SK-N-SH (cell line): ENCODE results near the gene TJP1. TPM values are rescaled to one million over a fixed set of nuclear protein-coding genes. Genes with fewer than 3 reads are reported as not detected.

Source experiments
- CTCF ChIA-PET: fragments of 300-600, 350-600 bp; formaldehyde crosslinking; extraction: SDS; loops from one replicate; lab custom pipeline; 2021; lab: Yijun Ruan, JAX
- POLR2A ChIA-PET: fragments of 350-600 bp; sonication (Branson Sonifier 250); formaldehyde crosslinking; extraction: SDS; loops from one replicate; lab custom pipeline; 2020; ENCODE audit warnings: antibody characterized with exemption, inconsistent platforms; lab: Yijun Ruan, JAX
- DNase-seq: peaks from one replicate; pipeline ENCODE4 v3.0.0; 2012
- H2AFZ ChIP-seq: fragments of 200-600 bp; sonication (generic); 2 replicates; pipeline ENCODE4 v1.8.1; 2016; ENCODE audit warnings: antibody characterized with exemption, mild to moderate bottlenecking, low read depth
- H3F3A ChIP-seq: fragments of 200-600 bp; sonication (generic); replicated peaks from 2 replicates; pipeline ENCODE3; 2016; ENCODE audit warnings: antibody characterized with exemption, mild to moderate bottlenecking; ENCODE audit not compliant: insufficient read depth
- H3K27ac ChIP-seq, 2 experiments: fragments of 200-500 bp in 1 of 2; fragments of 200-600 bp in 1 of 2; sonication (Bioruptor generic) in 1 of 2; sonication (generic), shearing (Covaris generic) in 1 of 2; 2 replicates each; pipeline versions ENCODE4 v1.5.1 to v1.6.1; 2014 to 2016; ENCODE audit warnings: low read depth in 2 of 2, inconsistent platforms in 1 of 2, low read length in 1 of 2, mild to moderate bottlenecking in 1 of 2, mixed read lengths in 1 of 2
- H3K27me3 ChIP-seq: fragments of 200-600 bp; sonication (generic), shearing (Covaris generic); 2 replicates; pipeline ENCODE4 v1.6.1; 2016; ENCODE audit warnings: mixed run types; ENCODE audit not compliant: insufficient read depth
- H3K36me3 ChIP-seq, 2 experiments: fragments of 200-500 bp in 1 of 2; fragments of 200-600 bp in 1 of 2; sonication (Bioruptor generic) in 1 of 2; sonication (generic) in 1 of 2; replicated peaks in 1 of 2; 2 replicates each; pipeline versions ENCODE3 to v1.5.1; 2014 to 2016; ENCODE audit warnings: low read length in 1 of 2, mild to moderate bottlenecking in 1 of 2; ENCODE audit not compliant: insufficient read depth in 2 of 2, control insufficient read depth in 1 of 2
- H3K4me1 ChIP-seq, 2 experiments: fragments of 200-500 bp in 1 of 2; fragments of 200-600 bp in 1 of 2; sonication (Bioruptor generic) in 1 of 2; sonication (generic), shearing (Covaris generic) in 1 of 2; 2 replicates each; pipeline versions ENCODE4 v1.5.1 to v1.6.1; 2014 to 2016; ENCODE audit warnings: low read depth in 1 of 2, low read length in 1 of 2, mixed run types in 1 of 2; ENCODE audit not compliant: insufficient read depth in 2 of 2, control insufficient read depth in 1 of 2
- H3K4me2 ChIP-seq: fragments of 200-600 bp; sonication (generic), shearing (Covaris generic); 2 replicates; pipeline ENCODE4 v1.6.1; 2017; ENCODE audit warnings: mixed run types
- H3K4me3 ChIP-seq, 2 experiments: fragments of 200-500 bp in 1 of 2; fragments of 200-600 bp in 1 of 2; sonication (Bioruptor generic) in 1 of 2; sonication (generic), shearing (Covaris generic) in 1 of 2; 2 replicates each; pipeline versions ENCODE4 v1.5.1 to v1.8.1; 2014 to 2016; ENCODE audit warnings: low read depth in 2 of 2, inconsistent platforms in 1 of 2, low read length in 1 of 2, mild to moderate bottlenecking in 1 of 2, mixed read lengths in 1 of 2, moderate library complexity in 1 of 2
- H3K79me2 ChIP-seq: fragments of 200-600 bp; sonication (generic); 2 replicates; pipeline ENCODE4 v1.8.1; 2017; ENCODE audit warnings: mild to moderate bottlenecking; ENCODE audit not compliant: insufficient read depth
- H3K9ac ChIP-seq: fragments of 200-600 bp; sonication (generic); 2 replicates; pipeline ENCODE4 v1.6.1; 2017; ENCODE audit warnings: mixed run types
- H3K9me2 ChIP-seq: fragments of 200-600 bp; sonication (generic); 2 replicates; pipeline ENCODE4 v1.6.1; 2017; ENCODE audit warnings: mixed run types
- H3K9me3 ChIP-seq: fragments of 200-600 bp; sonication (generic); 2 replicates; pipeline ENCODE4 v1.6.1; 2017; ENCODE audit warnings: mixed run types, mild to moderate bottlenecking, moderate library complexity
- H4K20me1 ChIP-seq: fragments of 200-600 bp; sonication (generic); 2 replicates; pipeline ENCODE4 v1.6.1; 2017; ENCODE audit warnings: mild to moderate bottlenecking, mixed run types; ENCODE audit not compliant: insufficient read depth
- EP300 ChIP-seq, 2 experiments: IDR thresholded peaks; 2 replicates each; pipeline versions ENCODE4 v1.4.0 to v1.6.1; 2012; ENCODE audit warnings: borderline replicate concordance in 1 of 2, low read depth in 1 of 2, low read length in 1 of 2
- EZH2phosphoT487 ChIP-seq: fragments of 200-600 bp; sonication (generic); IDR thresholded peaks from 2 replicates; pipeline ENCODE4 v1.6.1; 2017; ENCODE audit warnings: low read depth, mixed run types, mild to moderate bottlenecking, antibody characterized with exemption, moderate library complexity, borderline replicate concordance
- FOSL2 ChIP-seq: IDR thresholded peaks from 2 replicates; pipeline ENCODE4 v1.4.0; 2012; ENCODE audit warnings: low read depth, mild to moderate bottlenecking, moderate library complexity, borderline replicate concordance
- GATA2 ChIP-seq: sonication (generic); formaldehyde crosslinking; IDR thresholded peaks from 2 replicates; pipeline ENCODE4 v1.5.0; 2020; ENCODE audit warnings: mild to moderate bottlenecking, missing genetic modification reagents
- JUND ChIP-seq: IDR thresholded peaks from 2 replicates; pipeline ENCODE4 v1.4.0; 2012
- MEF2A ChIP-seq: IDR thresholded peaks from 2 replicates; pipeline ENCODE4 v1.4.0; 2012; ENCODE audit warnings: low read depth, borderline replicate concordance
- NFIC ChIP-seq: IDR thresholded peaks from 2 replicates; pipeline ENCODE4 v1.4.0; 2012; ENCODE audit warnings: borderline replicate concordance
- POLR2AphosphoS5 ChIP-seq: IDR thresholded peaks from 2 replicates; pipeline ENCODE4 v1.6.1; 2012; ENCODE audit warnings: low read depth, low read length
- RAD21 ChIP-seq: IDR thresholded peaks from 2 replicates; pipeline ENCODE4 v1.6.1; 2012; ENCODE audit warnings: mild to moderate bottlenecking, low read length
- TCF12 ChIP-seq: IDR thresholded peaks from 2 replicates; pipeline ENCODE4 v1.4.0; 2012
- TEAD4 ChIP-seq: IDR thresholded peaks from 2 replicates; pipeline ENCODE4 v1.4.0; 2012; ENCODE audit warnings: mild to moderate bottlenecking, borderline replicate concordance; ENCODE audit not compliant: insufficient read depth
- YY1 ChIP-seq: IDR thresholded peaks from 2 replicates; pipeline ENCODE4 v1.4.0; 2012; ENCODE audit warnings: low read depth, mild to moderate bottlenecking
- WGBS: methylation state at CpG from one replicate; pipeline ENCODE4 v1.1.6; 2017; ENCODE audit warnings: low lambda C conversion rate; 5-methylcytosine and 5-hydroxymethylcytosine counted together
- polyA plus RNA-seq, 3 experiments: library from polyadenylated mRNA; depleted of rRNA; stranded (reverse); fragments of >200 nt; gene quantifications; 2 replicates each; pipeline ENCODE4 v1.2.3, GENCODE V29; 2012
- TF ChIP-seq, protein P1 (sequence below): IDR thresholded peaks from 2 replicates; pipeline ENCODE4 v1.4.0; 2012; ENCODE audit warnings: low read depth
- TF ChIP-seq, protein P2 (sequence below): IDR thresholded peaks from 2 replicates; pipeline ENCODE4 v1.6.1; 2012; ENCODE audit warnings: mild to moderate bottlenecking, low read depth, low read length, moderate library complexity
- TF ChIP-seq, protein P3 (sequence below): IDR thresholded peaks from 2 replicates; pipeline ENCODE4; 2012
- TF ChIP-seq, protein P4 (sequence below): fragments of 150-350 bp; IDR thresholded peaks from 2 replicates; pipeline ENCODE4 v1.6.1; 2016; ENCODE audit warnings: mild to moderate bottlenecking, low read depth, low read length

The TJP1 gene
- polyA plus RNA-seq, 1 of the 3 experiments (the other 2 are of a cell fraction): 17.5 TPM

DNA sequence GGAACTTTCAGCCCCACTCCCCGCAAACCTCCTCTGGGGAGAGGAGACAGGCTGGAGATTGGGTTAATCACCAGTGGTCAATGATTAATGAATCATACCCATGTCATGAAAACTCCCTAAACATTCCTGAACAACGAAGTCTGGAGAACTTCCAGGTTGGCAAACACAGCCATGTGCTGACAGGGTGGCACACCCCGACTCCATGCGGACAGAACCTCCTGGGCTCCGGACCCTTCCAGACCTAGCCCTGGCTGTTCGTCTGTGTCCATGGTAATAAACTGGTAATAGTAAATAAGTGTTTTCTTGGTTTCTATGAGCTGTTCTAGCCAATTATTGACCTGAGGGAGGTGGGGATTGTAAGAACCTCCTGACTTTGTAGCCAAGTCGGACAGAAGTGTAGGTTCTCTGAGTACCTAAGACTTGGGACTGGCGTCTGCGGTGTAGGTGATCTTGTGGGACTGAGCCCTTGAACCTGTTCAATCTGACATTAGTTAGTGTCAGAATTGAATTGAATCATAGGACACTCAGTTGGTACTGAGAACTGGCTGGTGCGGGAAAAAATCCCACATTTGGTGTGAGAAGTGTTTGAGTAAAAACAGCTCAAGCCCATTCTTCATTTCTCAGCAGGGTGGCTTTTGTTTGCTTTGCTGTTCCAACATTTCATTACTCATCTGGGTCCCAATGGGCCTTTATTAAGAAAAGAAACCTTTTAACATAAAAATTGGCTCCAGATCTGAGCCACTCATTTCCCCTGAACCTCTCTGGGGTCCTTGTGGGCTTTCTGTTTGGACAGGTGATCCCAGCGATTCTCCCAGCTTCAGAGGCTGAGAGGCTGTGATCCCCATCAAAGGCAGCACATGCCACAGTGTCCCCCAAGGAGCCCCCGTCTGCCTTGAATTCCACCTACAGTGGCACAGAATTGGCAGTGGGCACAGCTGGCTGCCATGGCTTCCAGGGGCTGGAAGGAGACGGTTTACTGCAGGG is 151.0 kb downstream of the TJP1 start:
- CTCF ChIA-PET: interaction anchor here (0.6 to 1.9 kb wide), 7 partner anchors 16 to 591 kb away, joined by 3 to 5 read pairs (median 3); no protein-coding TSS in a partner anchor
- Histone ChIP-seq H3K4me1 (peaks cover 0 to 25% of the 10 kb centered on the region in 2 experiments; a peak in 3 of 4 replicates), H3K4me3 (no peak overlapping the region), H3K27ac (peak overlapping the region in 1 of 2 experiments; percentile 89; a peak in 2 of 4 replicates), H3K36me3 (no peaks in the 10 kb centered on the region), H3K79me2 (no peaks in the 10 kb centered on the region), H4K20me1 (no peaks in the 10 kb centered on the region), H3K9me3 (no peaks in the 10 kb centered on the region), H3F3A (peaks cover 32% of the 10 kb centered on the region), H3K9me2 (no peaks in the 10 kb centered on the region), H2AFZ (no peak overlapping the region; the same call in 1 of the 2 replicates), H3K4me2 (peak overlapping the region; percentile 57), H3K9ac (peak overlapping the region; percentile 50; the same call in 1 of the 2 replicates), H3K27me3 (no peaks in the 10 kb centered on the region)
- WGBS: 44% methylated on average over 12 of the region's 13 CpGs
- POLR2A ChIA-PET: no interaction called here
- TF ChIP-seq FOSL2 (peak; percentile 86), GATA2 (CRISPR knock-in tag) (no peak), MEF2A (peak; percentile 32; the same call in 1 of the 2 replicates), EP300 (IDR thresholded peaks at IDR 0.05; ENCODE audit: borderline replicate concordance in 1 of 2, low read depth in 1 of 2, low read length in 1 of 2) (peak in 1 of 2 experiments; percentile 77; a peak in 1 of 4 replicates), EZH2phosphoT487 (no peak), TEAD4 (peak; percentile 60; the same call in 1 of the 2 replicates), TCF12 (peak; percentile 83), POLR2AphosphoS5 (0 out of 2 replicates have a peak, but pooled peaks have one; percentile 19), NFIC (peak; percentile 85), JUND (peak; percentile 71), YY1 (no peak), RAD21 (no peak)
- TF ChIP-seq, protein P1, sequence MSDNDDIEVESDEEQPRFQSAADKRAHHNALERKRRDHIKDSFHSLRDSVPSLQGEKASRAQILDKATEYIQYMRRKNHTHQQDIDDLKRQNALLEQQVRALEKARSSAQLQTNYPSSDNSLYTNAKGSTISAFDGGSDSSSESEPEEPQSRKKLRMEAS: peak; percentile 96
- TF ChIP-seq, protein P2, sequence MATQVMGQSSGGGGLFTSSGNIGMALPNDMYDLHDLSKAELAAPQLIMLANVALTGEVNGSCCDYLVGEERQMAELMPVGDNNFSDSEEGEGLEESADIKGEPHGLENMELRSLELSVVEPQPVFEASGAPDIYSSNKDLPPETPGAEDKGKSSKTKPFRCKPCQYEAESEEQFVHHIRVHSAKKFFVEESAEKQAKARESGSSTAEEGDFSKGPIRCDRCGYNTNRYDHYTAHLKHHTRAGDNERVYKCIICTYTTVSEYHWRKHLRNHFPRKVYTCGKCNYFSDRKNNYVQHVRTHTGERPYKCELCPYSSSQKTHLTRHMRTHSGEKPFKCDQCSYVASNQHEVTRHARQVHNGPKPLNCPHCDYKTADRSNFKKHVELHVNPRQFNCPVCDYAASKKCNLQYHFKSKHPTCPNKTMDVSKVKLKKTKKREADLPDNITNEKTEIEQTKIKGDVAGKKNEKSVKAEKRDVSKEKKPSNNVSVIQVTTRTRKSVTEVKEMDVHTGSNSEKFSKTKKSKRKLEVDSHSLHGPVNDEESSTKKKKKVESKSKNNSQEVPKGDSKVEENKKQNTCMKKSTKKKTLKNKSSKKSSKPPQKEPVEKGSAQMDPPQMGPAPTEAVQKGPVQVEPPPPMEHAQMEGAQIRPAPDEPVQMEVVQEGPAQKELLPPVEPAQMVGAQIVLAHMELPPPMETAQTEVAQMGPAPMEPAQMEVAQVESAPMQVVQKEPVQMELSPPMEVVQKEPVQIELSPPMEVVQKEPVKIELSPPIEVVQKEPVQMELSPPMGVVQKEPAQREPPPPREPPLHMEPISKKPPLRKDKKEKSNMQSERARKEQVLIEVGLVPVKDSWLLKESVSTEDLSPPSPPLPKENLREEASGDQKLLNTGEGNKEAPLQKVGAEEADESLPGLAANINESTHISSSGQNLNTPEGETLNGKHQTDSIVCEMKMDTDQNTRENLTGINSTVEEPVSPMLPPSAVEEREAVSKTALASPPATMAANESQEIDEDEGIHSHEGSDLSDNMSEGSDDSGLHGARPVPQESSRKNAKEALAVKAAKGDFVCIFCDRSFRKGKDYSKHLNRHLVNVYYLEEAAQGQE: no peak
- TF ChIP-seq, protein P3, sequence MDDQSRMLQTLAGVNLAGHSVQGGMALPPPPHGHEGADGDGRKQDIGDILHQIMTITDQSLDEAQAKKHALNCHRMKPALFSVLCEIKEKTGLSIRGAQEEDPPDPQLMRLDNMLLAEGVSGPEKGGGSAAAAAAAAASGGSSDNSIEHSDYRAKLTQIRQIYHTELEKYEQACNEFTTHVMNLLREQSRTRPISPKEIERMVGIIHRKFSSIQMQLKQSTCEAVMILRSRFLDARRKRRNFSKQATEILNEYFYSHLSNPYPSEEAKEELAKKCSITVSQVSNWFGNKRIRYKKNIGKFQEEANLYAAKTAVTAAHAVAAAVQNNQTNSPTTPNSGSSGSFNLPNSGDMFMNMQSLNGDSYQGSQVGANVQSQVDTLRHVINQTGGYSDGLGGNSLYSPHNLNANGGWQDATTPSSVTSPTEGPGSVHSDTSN: peak; percentile 92
- TF ChIP-seq, protein P4, sequence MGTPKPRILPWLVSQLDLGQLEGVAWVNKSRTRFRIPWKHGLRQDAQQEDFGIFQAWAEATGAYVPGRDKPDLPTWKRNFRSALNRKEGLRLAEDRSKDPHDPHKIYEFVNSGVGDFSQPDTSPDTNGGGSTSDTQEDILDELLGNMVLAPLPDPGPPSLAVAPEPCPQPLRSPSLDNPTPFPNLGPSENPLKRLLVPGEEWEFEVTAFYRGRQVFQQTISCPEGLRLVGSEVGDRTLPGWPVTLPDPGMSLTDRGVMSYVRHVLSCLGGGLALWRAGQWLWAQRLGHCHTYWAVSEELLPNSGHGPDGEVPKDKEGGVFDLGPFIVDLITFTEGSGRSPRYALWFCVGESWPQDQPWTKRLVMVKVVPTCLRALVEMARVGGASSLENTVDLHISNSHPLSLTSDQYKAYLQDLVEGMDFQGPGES: no peak
- DNase-seq: no peak
